Stimulated activated CD8-positive, alpha-beta memory T cell treated with anti-CD3 and anti-CD28 coated beads, Interleukin-7, amount 100 ng/mL, for 48 hours (primary cell): ENCODE results near the gene NAPA.
"Not testable (repeated sequence)": the region's sequence is repeated elsewhere in the genome, so short reads cannot be mapped to it uniquely, and the experiment has no call there.

ENCODE experiments used
- DNase-seq, 2 donors: peaks; one replicate each; pipeline ENCODE4 v3.0.0-alpha.2; 2020; ENCODE audit warnings: low read depth in 1 of 2; ENCODE audit errors: extremely low read depth in 1 of 2

NAPA gene

GRCh38 chr19:47487551-47488515, 27.0 kb downstream of the NAPA start:
- no peak for DNase-seq

- DNase-seq = no peak
These were observed 28.0 kb downstream of the NAPA start for GRCh38 chr19:47486900-47487299.

GRCh38 chr19:47486220-47486619, 28.6 kb downstream of the NAPA start:
- DNase-seq = not testable (repeated sequence)

GRCh38 chr19:47485210-47485609, 29.7 kb downstream of the NAPA start:
- no peak for DNase-seq

GRCh38 chr19:47483800-47484690, 30.8 kb downstream of the NAPA start, which contains the start of gene KPTN:
KPTN (minus strand) TSS chr19:47484219; CDS start chr19:47484160, 59 bp downstream.
- DNase-seq = peak; percentile 81 to 85

GRCh38 chr19:47483200-47483599, 31.7 kb downstream of the NAPA start:
- no peak for DNase-seq

GRCh38 chr19:47481460-47482052, 33.3 kb downstream of the NAPA start:
- DNase-seq = no peak

- no peak for DNase-seq
These were observed 34.2 kb downstream of the NAPA start for GRCh38 chr19:47480658-47481057.

- no peak for DNase-seq
These were observed 35.0 kb downstream of the NAPA start for GRCh38 chr19:47479701-47480503.

GRCh38 chr19:47476438-47476972, 38.4 kb downstream of the NAPA start:
- no peak for DNase-seq

GRCh38 chr19:47475465-47475864, 39.4 kb downstream of the NAPA start:
- no peak for DNase-seq

- no peak for DNase-seq
These were observed 41.5 kb downstream of the NAPA start for GRCh38 chr19:47473336-47473735.

- DNase-seq = peak in 1 of 2 donors; percentile 27
These were observed 43.0 kb downstream of the NAPA start, which contains the start of gene SLC8A2 for GRCh38 chr19:47471733-47472457. SLC8A2 (minus strand) TSS chr19:47471893; CDS start chr19:47466403, 5,490 bp downstream.

GRCh38 chr19:47471381-47471732, 43.5 kb downstream of the NAPA start:
- DNase-seq = no peak

- DNase-seq = no peak
These were observed 44.2 kb downstream of the NAPA start for GRCh38 chr19:47470447-47471195.

- no peak for DNase-seq
These were observed 45.1 kb downstream of the NAPA start for GRCh38 chr19:47469719-47470118.

GRCh38 chr19:47469363-47469700, 45.5 kb downstream of the NAPA start:
- DNase-seq = no peak

GRCh38 chr19:47467914-47468313, 46.9 kb downstream of the NAPA start:
- DNase-seq = no peak

GRCh38 chr19:47465957-47466356, 48.9 kb downstream of the NAPA start:
- no peak for DNase-seq
